Frontal cortex (tissue), 4 donors: ENCODE measurements around the gene SPAG16. TPM values are rescaled to one million over a fixed set of nuclear protein-coding genes. Genes with fewer than 3 reads are reported as not detected.
A peak's percentile ranks its signal among the peaks of the same experiment; 100 is the strongest.
"Not testable (repeated sequence)": the region's sequence is repeated elsewhere in the genome, so short reads cannot be mapped to it uniquely, and the experiment has no call there.

ENCODE experiments used
- DNase-seq, 2 donors: peaks; one replicate each; pipeline ENCODE4 v3.0.0; 2012; ENCODE audit warnings: low spot score in 2 of 2
- FAIRE-seq: peaks from 2 replicates; lab custom pipeline; 2012; peaks lifted over from hg19 to GRCh38; lab: Jason Lieb, UNC
- total RNA-seq: library from RNA; depleted of rRNA; stranded (reverse); fragments of >200 nt; gene quantifications from one replicate; pipeline ENCODE4 v1.2.3, GENCODE V29; 2014
- donor health status: control.
- donor health status: control.
- donor health status: control.

Gene SPAG16
- total RNA-seq, 1 donor from 2014 or later: 87.6 TPM

GRCh38 chr2:214035091-214035852 is 751.0 kb downstream of the SPAG16 start:
- FAIRE-seq (no peak), DNase-seq (no peak)

DNA sequence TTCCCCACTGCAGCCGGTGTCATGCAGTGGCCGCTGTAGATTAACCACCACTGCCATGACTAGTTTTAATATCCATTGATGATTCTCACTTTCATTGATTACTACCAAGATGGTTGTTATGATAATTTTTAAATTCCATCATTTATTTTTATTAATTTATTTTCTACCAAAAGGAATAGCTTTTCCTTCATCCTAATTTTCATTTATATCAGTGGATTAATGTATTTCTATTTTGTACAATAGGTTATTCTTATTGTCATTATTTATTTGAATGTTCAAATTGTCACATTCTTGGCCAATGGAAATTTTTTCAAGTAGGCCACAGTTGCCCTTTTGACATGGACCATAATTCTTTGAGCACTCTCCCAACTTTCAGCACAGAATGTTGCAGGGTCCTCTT is 751.7 kb downstream of the SPAG16 start:
- DNase-seq (no peak), FAIRE-seq (no peak)

GRCh38 chr2:214038186-214038585 is 753.9 kb downstream of the SPAG16 start:
- no peak for DNase-seq
- peak; percentile 10 for FAIRE-seq

DNA sequence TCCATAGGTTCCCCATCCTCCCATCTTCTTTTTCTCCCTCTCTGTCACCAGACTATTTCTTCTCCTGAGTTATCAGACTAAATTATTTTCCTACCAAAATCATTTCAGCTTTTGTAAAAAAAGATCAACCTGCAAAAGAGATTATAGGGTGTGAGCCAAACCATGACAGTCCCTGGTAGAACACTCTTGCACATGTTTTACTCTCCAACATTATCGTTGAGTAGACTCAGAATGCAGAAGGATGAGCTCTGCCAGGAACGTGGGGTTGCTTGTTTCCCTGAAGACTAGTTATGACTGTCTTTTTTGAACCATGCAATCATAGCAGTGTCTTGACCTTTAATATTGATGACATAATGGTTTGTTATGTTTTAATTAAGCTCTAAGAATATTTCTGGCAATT is 766.5 kb downstream of the SPAG16 start:
- no peak for FAIRE-seq
- no peak for DNase-seq

GRCh38 chr2:214051585-214051984 is 767.3 kb downstream of the SPAG16 start:
- no peak for DNase-seq
- no peak for FAIRE-seq

GRCh38 chr2:214052235-214052634 is 768.0 kb downstream of the SPAG16 start:
- no peak for FAIRE-seq
- DNase-seq: no peak

DNA sequence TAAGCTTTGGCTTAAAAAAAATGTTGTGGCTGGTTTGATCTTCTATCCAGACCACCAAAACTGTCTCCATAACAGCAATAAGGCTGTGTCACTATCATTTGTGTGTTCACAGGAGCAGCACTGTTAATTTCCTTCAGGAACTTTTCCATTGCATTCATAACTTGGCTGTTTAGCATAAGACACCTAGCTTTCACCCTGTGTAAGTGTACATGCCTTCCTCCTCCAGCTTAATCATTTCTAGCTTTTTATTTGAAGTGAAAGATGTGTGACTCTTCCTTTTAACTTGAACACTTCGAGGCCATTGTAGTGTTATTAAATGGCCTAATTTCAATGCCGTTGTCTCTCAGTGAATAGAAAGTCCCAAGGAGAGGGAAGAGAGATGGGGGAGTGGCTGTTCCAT is 773.7 kb downstream of the SPAG16 start:
- no peak for FAIRE-seq
- no peak for DNase-seq

DNA sequence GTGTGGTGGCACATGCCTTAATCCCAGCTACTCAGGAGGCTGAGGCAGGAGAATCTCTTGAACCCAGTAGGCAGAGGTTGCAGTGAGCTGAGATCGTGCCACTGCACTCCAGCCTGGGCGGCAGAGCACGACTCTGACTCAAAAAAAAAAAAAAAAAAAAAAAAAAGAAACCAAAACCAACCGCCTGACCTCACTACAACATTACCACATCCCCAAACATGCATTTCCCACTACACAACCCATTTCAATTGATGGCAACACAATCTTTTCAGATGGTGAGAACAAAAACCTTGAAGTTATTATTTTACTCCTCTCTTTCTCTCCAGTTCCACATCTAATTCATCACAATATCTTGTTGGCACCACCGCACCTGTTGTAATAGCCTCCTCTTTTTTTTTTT is 778.0 kb downstream of the SPAG16 start:
- not testable (repeated sequence) for FAIRE-seq, DNase-seq

GRCh38 chr2:214064471-214064870 is 780.2 kb downstream of the SPAG16 start:
- no peak for FAIRE-seq

DNA sequence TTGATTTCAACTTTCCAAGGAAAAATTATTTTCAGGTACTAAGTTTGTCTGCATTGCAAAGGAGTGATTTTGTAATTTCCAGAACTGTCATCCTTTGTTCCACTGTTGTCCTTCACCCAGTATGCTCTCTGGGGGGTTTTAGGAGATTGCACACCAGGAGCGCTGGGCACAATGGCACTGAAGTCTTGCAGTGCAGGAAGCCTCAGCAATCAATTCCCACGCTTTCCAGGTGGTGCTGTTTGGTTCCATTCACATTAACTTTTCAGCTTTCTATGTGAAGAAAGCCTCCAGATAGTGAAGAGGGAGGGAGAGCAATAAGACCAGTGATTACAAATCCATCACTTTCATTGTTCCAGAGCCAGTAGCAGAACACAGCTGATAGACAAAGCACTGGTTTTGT is 782.6 kb downstream of the SPAG16 start:
- FAIRE-seq: no peak
- DNase-seq: no peak

More at GRCh38 chr2:214064471-214064870, 780.2 kb downstream of the SPAG16 start:
- DNase-seq: no peak

GRCh38 chr2:214069254-214069653 is 785.0 kb downstream of the SPAG16 start:
- no peak for FAIRE-seq
- peak in 1 of 2 donors; percentile 28 for DNase-seq

DNA sequence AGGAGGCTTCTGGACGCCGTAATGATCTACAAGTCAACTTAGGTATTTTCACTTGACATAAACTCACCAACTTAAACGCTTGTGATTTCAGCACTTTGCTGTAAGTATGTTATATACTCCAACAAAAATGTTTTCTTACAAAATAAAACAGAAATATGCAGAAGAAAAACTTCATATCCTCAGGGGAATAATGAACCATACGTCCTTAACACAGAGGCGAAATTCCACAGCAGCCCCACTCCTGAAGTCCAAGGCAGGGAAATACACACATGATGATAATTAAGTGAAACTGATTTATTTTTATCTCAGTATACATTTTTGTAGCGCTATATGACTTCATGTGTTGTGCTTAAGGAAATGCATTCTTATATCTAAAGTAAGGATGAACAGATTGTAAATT is 791.2 kb downstream of the SPAG16 start:
- FAIRE-seq (no peak), DNase-seq (no peak)

DNA sequence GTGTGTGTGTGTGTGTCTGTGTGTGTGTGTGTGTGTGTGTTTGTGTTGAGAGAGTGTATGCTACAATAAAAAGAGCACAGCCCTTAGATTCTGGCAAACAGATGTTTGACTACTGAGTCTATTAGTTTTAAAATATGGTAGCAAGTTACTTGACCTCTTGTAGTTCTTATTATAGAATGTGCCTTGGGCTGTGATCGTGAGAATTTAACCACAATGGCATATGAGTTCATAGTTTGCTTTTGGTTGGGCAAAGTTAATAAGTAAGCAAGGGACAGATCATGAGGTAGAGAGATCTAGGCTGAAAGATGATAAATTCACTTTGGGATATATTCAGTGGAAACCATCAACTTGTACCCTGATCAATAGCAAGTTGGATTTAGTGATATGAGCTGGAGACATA is 792.3 kb downstream of the SPAG16 start:
- FAIRE-seq: no peak
- no peak for DNase-seq

- FAIRE-seq (no peak), DNase-seq (no peak)
Measured at GRCh38 chr2:214077727-214078126, 793.5 kb downstream of the SPAG16 start.

GRCh38 chr2:214079032-214079431 is 794.8 kb downstream of the SPAG16 start:
- no peak for DNase-seq

GRCh38 chr2:214088536-214088935 is 804.3 kb downstream of the SPAG16 start:
- FAIRE-seq (peak; percentile 30), DNase-seq (no peak)

More at GRCh38 chr2:214079032-214079431, 794.8 kb downstream of the SPAG16 start:
- no peak for FAIRE-seq

DNA sequence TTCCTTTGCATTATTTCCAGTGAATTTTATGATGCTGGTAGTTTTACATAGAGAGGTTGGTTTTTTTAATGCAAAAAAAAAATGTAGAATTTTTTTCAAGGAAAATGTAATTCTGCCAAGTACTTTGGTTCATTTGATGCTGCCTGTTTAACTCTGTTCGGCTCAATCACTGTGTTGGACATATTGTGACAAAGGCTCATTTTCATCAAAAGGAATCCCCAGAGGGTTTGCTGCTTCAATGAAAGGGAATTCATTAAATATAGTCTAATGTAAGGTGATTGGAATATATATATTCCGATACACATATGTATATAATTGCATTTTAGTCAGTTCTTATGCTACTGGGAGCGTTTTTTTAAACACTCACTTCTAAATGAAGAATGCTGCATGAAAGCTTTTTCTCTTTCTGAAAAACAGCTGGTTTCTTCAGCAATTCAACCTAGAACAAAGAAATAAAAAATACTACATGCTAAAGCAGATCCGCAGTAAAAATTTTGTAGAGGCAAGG is 812.0 kb downstream of the SPAG16 start:
- FAIRE-seq: no peak
- DNase-seq: no peak

DNA sequence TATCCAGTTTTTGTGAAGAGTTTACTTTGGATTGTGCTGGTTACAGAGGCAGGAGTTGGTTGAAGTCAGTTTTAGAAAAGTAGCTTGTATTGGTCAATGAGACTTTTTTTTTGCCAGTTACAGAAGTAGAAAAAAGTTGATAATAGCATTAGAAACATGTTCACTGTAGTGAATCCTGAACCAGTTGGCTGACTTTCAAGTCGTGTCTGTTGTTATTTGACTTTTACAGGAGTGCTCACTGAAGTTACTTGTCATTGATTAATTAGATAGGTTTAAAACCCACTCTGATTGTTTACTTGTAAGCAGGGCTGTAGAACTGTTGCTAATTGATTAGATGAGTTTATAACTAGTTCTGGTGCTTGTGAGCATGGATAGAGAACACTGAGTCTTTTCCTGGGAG is 814.5 kb downstream of the SPAG16 start:
- FAIRE-seq: no peak
- no peak for DNase-seq

DNA sequence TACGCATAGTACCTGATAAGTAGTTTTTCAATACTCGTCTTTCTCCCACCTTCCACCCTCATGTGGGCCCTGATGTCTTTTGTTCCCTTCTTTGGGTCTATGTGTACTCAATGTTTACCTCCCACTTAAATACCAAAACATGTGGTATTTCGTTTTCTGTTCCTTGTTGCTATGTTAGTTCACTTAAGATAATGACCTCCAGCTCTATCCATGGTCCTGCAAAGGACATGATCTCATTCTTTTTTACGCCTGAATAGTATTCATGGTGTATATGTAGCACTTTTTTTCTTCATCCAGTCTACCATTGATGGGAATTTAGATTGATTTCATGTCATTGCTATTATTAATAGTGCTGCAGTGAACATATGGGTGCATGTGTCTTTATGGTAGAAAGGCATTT is 816.2 kb downstream of the SPAG16 start:
- FAIRE-seq (no peak), DNase-seq (no peak)

GRCh38 chr2:214103276-214104001 is 819.2 kb downstream of the SPAG16 start:
- no peak for FAIRE-seq
- no peak for DNase-seq

DNA sequence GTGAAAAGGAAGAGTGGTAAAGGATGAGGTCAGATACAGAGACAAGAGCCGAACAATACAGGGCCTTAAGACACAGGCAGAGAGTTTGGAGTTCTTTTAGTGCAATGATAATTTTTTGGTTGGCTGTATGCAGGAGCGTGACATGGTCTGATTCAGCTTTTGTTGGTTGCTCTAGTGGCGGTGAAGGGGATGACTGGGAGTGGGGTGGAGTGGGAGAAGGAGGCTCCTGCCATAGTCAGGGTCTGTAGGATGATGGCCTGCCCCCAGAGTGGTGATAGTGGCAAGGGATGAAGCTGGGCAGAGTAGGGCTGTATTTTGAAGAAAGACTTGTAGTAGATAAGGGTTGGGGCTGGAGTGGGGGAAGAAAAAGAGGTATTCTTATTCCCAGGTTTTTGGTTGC is 820.0 kb downstream of the SPAG16 start:
- no peak for DNase-seq
- no peak for FAIRE-seq
